ENCODE measurements around the gene OR51B5. TPM values are rescaled to one million over a fixed set of nuclear protein-coding genes. Genes with fewer than 3 reads are reported as not detected.
"Not testable (repeated sequence)": the region's sequence is repeated elsewhere in the genome, so short reads cannot be mapped to it uniquely, and the experiment has no call there.

Gene OR51B5
- total RNA-seq, 2 experiments from 2014 or later, result 0.16 TPM; not detected in 1

DNA sequence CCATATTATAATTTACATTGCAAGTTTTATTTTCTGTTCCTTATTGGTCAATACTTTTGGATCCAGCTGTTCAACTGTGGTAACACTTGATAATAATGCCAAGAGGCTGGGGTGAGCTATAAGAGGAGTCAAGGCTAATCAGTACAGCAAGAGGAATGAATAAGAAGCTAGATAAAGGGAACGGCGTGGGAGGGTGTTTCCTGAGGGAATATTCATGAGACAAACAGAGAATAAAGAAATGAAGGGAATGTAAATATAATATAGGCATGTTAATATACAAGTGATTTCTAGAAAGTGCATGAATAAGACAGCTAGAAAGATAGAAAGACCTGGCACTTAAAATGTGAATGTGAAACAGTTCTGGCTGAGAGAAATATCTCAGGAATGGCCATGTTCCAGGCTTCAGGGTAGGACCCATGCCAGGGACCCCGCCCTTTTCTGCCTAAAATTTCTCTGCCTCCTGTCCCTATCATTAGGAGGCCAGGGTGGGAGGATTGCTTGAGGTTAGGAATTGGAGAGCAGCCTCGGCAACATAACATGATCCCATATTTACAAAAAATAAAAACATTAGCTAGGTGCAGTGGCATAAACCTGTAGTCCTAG lies 45.5 kb downstream of the OR51B5 start:
- Histone ChIP-seq H3K27ac (ENCODE audit: low read depth, low read length, poor library complexity, severe bottlenecking) (no peak overlapping the region), H3K4me2 (ENCODE audit: low read length) (no peak overlapping the region), H4K20me1 (ENCODE audit: insufficient read depth, low read length) (no peaks in the 10 kb centered on the region), H3K4me3 (ENCODE audit: low read depth, low read length, poor library complexity, severe bottlenecking) (no peak overlapping the region), H3K4me1 (ENCODE audit: insufficient read depth, low read length, poor library complexity, severe bottlenecking) (no peaks in the 10 kb centered on the region), H3K36me3 (ENCODE audit: insufficient read depth, low read length) (no peaks in the 10 kb centered on the region), H3K79me2 (ENCODE audit: insufficient read depth, low read depth, low read length) (no peaks in the 10 kb centered on the region), H2AFZ (ENCODE audit: low read length) (no peak overlapping the region), H3K9me3 (ENCODE audit: low read length) (no peaks in the 10 kb centered on the region), H3K9me2 (ENCODE audit: insufficient read depth, low read length) (no peaks in the 10 kb centered on the region)
- POLR2A ChIA-PET, result interaction anchor here (1.3 kb wide), 1 partner anchor 13 kb away, joined by 4 read pairs; no protein-coding TSS in a partner anchor
- CTCF ChIA-PET (ENCODE audit: unreplicated experiment), result no interaction called here
- no TSS peak for BruUV-seq (replicated peaks)
- no peak for DNase-seq (ENCODE audit: low spot score)
- TF ChIP-seq CTCF (conservative IDR thresholded peaks at IDR 0.05; ENCODE audit: low read length), result no peak
- TF ChIP-seq EZH2phosphoT487 (IDR thresholded peaks at IDR 0.05; ENCODE audit: borderline replicate concordance, low read depth, low read length), result no peak
- intact Hi-C loops (cut with micrococcal nuclease; ENCODE audit: unreplicated experiment), result no loop called here

DNA sequence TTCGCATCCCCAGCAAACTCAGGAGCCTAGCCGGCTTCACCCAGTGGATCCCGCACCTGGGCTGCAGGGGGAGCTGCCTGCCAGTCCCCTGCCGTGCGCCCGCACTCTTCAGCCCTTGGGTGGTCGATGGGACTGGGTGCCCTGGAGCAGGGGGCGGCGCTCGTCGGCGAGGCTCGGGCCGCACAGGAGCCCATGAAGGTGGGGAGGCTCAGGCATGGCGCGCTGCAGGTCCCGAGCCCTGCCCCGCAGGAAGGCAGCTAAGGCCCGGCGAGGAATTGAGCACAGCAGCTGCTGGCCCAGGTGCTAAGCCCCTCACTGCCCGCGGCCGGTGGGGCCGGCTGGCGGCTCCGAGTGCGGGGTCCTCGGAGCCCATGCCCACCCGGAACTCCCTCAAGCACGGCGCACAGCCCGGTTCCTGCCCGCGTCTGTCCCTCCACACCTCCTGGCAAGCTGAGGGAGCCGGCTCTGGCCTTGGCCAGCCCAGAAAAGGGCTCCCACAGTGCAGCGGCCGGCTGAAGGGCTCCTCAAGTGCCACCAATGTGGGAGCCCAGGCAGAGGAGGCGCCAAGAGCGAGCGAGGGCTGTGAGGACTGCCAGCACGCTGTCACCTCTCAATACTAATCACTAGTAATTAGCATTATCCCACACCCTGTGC lies 48.9 kb downstream of the OR51B5 start:
- H2AFZ ChIP-seq (ENCODE audit: low read length); POLR2A ChIA-PET; H3K4me1 ChIP-seq (ENCODE audit: insufficient read depth, low read length, poor library complexity, severe bottlenecking); DNase-seq (ENCODE audit: low spot score); CTCF ChIA-PET (ENCODE audit: unreplicated experiment); H3K27ac ChIP-seq (ENCODE audit: low read depth, low read length, poor library complexity, severe bottlenecking); H3K9me3 ChIP-seq (ENCODE audit: low read length); H3K79me2 ChIP-seq (ENCODE audit: insufficient read depth, low read depth, low read length); H3K4me2 ChIP-seq (ENCODE audit: low read length); H4K20me1 ChIP-seq (ENCODE audit: insufficient read depth, low read length); H3K9me2 ChIP-seq (ENCODE audit: insufficient read depth, low read length); H3K4me3 ChIP-seq (ENCODE audit: low read depth, low read length, poor library complexity, severe bottlenecking); BruUV-seq (replicated peaks); H3K36me3 ChIP-seq (ENCODE audit: insufficient read depth, low read length); intact Hi-C loops (cut with micrococcal nuclease; ENCODE audit: unreplicated experiment): not testable (repeated sequence)

DNA sequence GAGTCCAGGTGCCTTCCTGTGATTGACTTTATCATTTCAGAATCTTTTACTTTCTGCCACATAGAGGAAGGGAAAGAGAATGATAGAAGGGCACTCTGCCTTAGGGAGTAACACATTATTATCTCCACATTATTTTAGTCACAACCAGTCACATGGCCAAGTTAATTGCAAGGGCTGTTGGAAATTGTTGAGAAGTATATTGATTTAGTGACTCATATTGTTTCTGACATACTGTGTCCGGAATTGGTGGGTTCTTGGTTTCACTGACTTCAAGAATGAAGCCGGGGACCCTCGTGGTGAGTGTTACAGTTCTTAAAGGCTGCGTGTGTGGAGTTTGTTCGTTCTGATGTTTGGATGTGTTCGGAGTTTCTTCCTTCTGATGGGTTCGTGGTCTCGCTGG lies 50.3 kb downstream of the OR51B5 start:
- Histone ChIP-seq H3K36me3 (ENCODE audit: insufficient read depth, low read length) (no peaks in the 10 kb centered on the region), H3K27ac (ENCODE audit: low read depth, low read length, poor library complexity, severe bottlenecking) (no peak overlapping the region), H3K4me2 (ENCODE audit: low read length) (no peak overlapping the region), H3K9me2 (ENCODE audit: insufficient read depth, low read length) (no peaks in the 10 kb centered on the region), H4K20me1 (ENCODE audit: insufficient read depth, low read length) (no peaks in the 10 kb centered on the region), H2AFZ (ENCODE audit: low read length) (no peak overlapping the region), H3K4me3 (ENCODE audit: low read depth, low read length, poor library complexity, severe bottlenecking) (no peak overlapping the region), H3K79me2 (ENCODE audit: insufficient read depth, low read depth, low read length) (no peaks in the 10 kb centered on the region), H3K9me3 (ENCODE audit: low read length) (no peaks in the 10 kb centered on the region), H3K4me1 (ENCODE audit: insufficient read depth, low read length, poor library complexity, severe bottlenecking) (no peaks in the 10 kb centered on the region)
- ChIA-PET CTCF (ENCODE audit: unreplicated experiment) (no interaction called here), POLR2A (no interaction called here)
- DNase-seq (ENCODE audit: low spot score), result no peak
- no TSS peak for BruUV-seq (replicated peaks)
- intact Hi-C loops (cut with micrococcal nuclease; ENCODE audit: unreplicated experiment), result no loop called here
- TF ChIP-seq EZH2phosphoT487 (IDR thresholded peaks at IDR 0.05; ENCODE audit: borderline replicate concordance, low read depth, low read length) (no peak), CTCF (conservative IDR thresholded peaks at IDR 0.05; ENCODE audit: low read length) (no peak)

Small RNA genes within 50 kb of the gene (small RNA-seq; reads per million reads assigned to genes)
- gene AC104389.3, result not detected

Other genes with a start within 250 kb of the OR51B5 start
- gene OR52A5, start 205.2 kb downstream of the OR51B5 start, total RNA-seq (2014; rRNA removed; shearing (Covaris generic)), result not detected in 2 replicates
- gene OR52A5, start 205.2 kb downstream of the OR51B5 start, total RNA-seq (2022), result not detected in 2 replicates
- not detected in 2 replicates for gene OR52A1, start 188.8 kb downstream of the OR51B5 start, total RNA-seq (2014; rRNA removed; shearing (Covaris generic))
- gene OR52A1, start 188.8 kb downstream of the OR51B5 start, total RNA-seq (2022), result not detected in 2 replicates
- not detected in 2 replicates for gene OR51V1, start 142.8 kb downstream of the OR51B5 start, total RNA-seq (2014; rRNA removed; shearing (Covaris generic))
- gene OR51V1, start 142.8 kb downstream of the OR51B5 start, total RNA-seq (2022), result not detected in 2 replicates
- gene HBB, start 116.5 kb downstream of the OR51B5 start, total RNA-seq (2014; rRNA removed; shearing (Covaris generic)), result not detected in 2 replicates
- gene HBB, start 116.5 kb downstream of the OR51B5 start, total RNA-seq (2022), result not detected in 2 replicates
- not detected in 2 replicates for gene HBD, start 109.0 kb downstream of the OR51B5 start, total RNA-seq (2014; rRNA removed; shearing (Covaris generic))
- not detected in 2 replicates for gene HBD, start 109.0 kb downstream of the OR51B5 start, total RNA-seq (2022)
- not detected in 2 replicates for gene HBG1, start 93.7 kb downstream of the OR51B5 start, total RNA-seq (2014; rRNA removed; shearing (Covaris generic))
- not detected in 2 replicates for gene HBG1, start 93.7 kb downstream of the OR51B5 start, total RNA-seq (2022)
- gene HBG2, start 88.7 kb downstream of the OR51B5 start, total RNA-seq (2014; rRNA removed; shearing (Covaris generic)), result not detected in 2 replicates
- gene HBG2, start 88.7 kb downstream of the OR51B5 start, total RNA-seq (2022), result not detected in 2 replicates
- not detected in 2 replicates for gene HBE1, start 73.6 kb downstream of the OR51B5 start, total RNA-seq (2014; rRNA removed; shearing (Covaris generic))
- gene HBE1, start 73.6 kb downstream of the OR51B5 start, total RNA-seq (2022), result not detected in 2 replicates
- gene OR51B4, start 41.6 kb downstream of the OR51B5 start, total RNA-seq (2014; rRNA removed; shearing (Covaris generic)), result not detected in 2 replicates
- not detected in 2 replicates for gene OR51B4, start 41.6 kb downstream of the OR51B5 start, total RNA-seq (2022)
- not detected in 2 replicates for gene OR51B2, start 19.2 kb downstream of the OR51B5 start, total RNA-seq (2014; rRNA removed; shearing (Covaris generic))
- not detected in 2 replicates for gene OR51B2, start 19.2 kb downstream of the OR51B5 start, total RNA-seq (2022)
- gene OR51B6, start 8.0 kb upstream of the OR51B5 start, total RNA-seq (2014; rRNA removed; shearing (Covaris generic)), result not detected in 2 replicates
- not detected in 2 replicates for gene OR51B6, start 8.0 kb upstream of the OR51B5 start, total RNA-seq (2022)
- gene OR51M1, start 40.3 kb upstream of the OR51B5 start, total RNA-seq (2014; rRNA removed; shearing (Covaris generic)), result not detected in 2 replicates
- gene OR51M1, start 40.3 kb upstream of the OR51B5 start, total RNA-seq (2022), result not detected in 2 replicates
- gene OR51Q1, start 78.6 kb upstream of the OR51B5 start, total RNA-seq (2014; rRNA removed; shearing (Covaris generic)), result not detected in 2 replicates
- gene OR51Q1, start 78.6 kb upstream of the OR51B5 start, total RNA-seq (2022), result not detected in 2 replicates
- not detected in 2 replicates for gene OR51I1, start 98.0 kb upstream of the OR51B5 start, total RNA-seq (2014; rRNA removed; shearing (Covaris generic))
- gene OR51I1, start 98.0 kb upstream of the OR51B5 start, total RNA-seq (2022), result not detected in 2 replicates
- not detected in 2 replicates for gene OR51I2, start 105.8 kb upstream of the OR51B5 start, total RNA-seq (2014; rRNA removed; shearing (Covaris generic))
- not detected in 2 replicates for gene OR51I2, start 105.8 kb upstream of the OR51B5 start, total RNA-seq (2022)
- not detected in 2 replicates for gene OR52D1, start 145.2 kb upstream of the OR51B5 start, total RNA-seq (2014; rRNA removed; shearing (Covaris generic))
- not detected in 2 replicates for gene OR52D1, start 145.2 kb upstream of the OR51B5 start, total RNA-seq (2022)
- not detected in 2 replicates for gene UBQLN3, start 166.4 kb upstream of the OR51B5 start, total RNA-seq (2014; rRNA removed; shearing (Covaris generic))
- gene UBQLN3, start 166.4 kb upstream of the OR51B5 start, total RNA-seq (2022), result not detected in 2 replicates
- 0.05 TPM in 1 of 2 replicates, not detected in the other for gene UBQLNL, start 173.2 kb upstream of the OR51B5 start, total RNA-seq (2014; rRNA removed; shearing (Covaris generic))
- gene UBQLNL, start 173.2 kb upstream of the OR51B5 start, total RNA-seq (2022), result 0.13 and 0.15 TPM in 2 replicates
- 0.60 TPM in 1 of 2 replicates, not detected in the other for gene OR52H1, start 205.0 kb upstream of the OR51B5 start, total RNA-seq (2014; rRNA removed; shearing (Covaris generic))
- not detected in 2 replicates for gene OR52H1, start 205.0 kb upstream of the OR51B5 start, total RNA-seq (2022)
- gene OR52B6, start 237.4 kb upstream of the OR51B5 start, total RNA-seq (2014; rRNA removed; shearing (Covaris generic)), result not detected in 2 replicates
- not detected in 2 replicates for gene OR52B6, start 237.4 kb upstream of the OR51B5 start, total RNA-seq (2022)